Nephron (organoid): ENCODE results near the gene CITED4.

ENCODE experiments used
- H3K27ac Mint-ChIP-seq, 3 experiments: 2 replicates each; pipeline ENCODE4 v1.8.0; 2020; ENCODE audit warnings: mixed read lengths in 3 of 3, mild to moderate bottlenecking in 2 of 3, moderate library complexity in 1 of 3
- H3K27me3 Mint-ChIP-seq: 2 replicates; pipeline ENCODE4 v1.8.0; 2021; ENCODE audit warnings: low read depth, mild to moderate bottlenecking, moderate library complexity, mixed read lengths
- H3K36me3 Mint-ChIP-seq: 2 replicates; pipeline ENCODE4 v1.8.0; 2020; ENCODE audit warnings: low read depth, mixed read lengths
- H3K4me1 Mint-ChIP-seq: 2 replicates; pipeline ENCODE4 v1.8.0; 2020; ENCODE audit warnings: mixed read lengths
- H3K4me3 Mint-ChIP-seq, 3 experiments: 2 replicates each; pipeline ENCODE4 v1.8.0; 2020; ENCODE audit warnings: mild to moderate bottlenecking in 3 of 3, mixed read lengths in 3 of 3, moderate library complexity in 2 of 3
- H3K9me3 Mint-ChIP-seq: 2 replicates; pipeline ENCODE4 v1.8.0; 2020; ENCODE audit warnings: mixed read lengths
- TF ChIP-seq, protein P1 (sequence below), 3 experiments: fragments of 200-600 bp; sonication (generic); IDR thresholded peaks; one replicate each; pipeline ENCODE4 v1.5.0; 2021; ENCODE audit warnings: antibody characterized with exemption in 3 of 3; ENCODE audit not compliant: unreplicated experiment in 3 of 3

The CITED4 gene

DNA sequence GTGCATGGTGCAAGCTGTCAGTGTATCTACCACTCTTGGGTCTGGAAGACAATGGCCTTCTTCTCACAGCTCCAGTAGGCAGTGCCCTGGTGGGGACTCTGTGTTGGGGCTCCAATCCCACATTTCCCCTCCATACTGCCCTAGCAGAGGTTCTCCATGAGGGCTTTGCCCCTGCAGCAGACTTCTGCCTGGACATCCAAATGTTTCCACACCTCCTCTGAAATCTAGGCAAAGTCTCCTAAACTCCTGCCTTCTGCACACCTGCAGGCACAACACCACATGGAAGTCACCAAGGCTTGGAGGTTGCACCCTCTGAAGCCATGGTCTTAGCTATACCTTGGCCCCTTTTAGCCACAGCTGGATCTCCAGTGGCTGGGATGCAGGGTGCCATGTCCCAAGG is 31.8 kb upstream of the CITED4 start:
- Mint-ChIP-seq H3K4me3 (no peak overlapping the region), H3K36me3 (no peaks in the 10 kb centered on the region), H3K9me3 (peaks cover 23% of the 10 kb centered on the region), H3K4me1 (no peaks in the 10 kb centered on the region), H3K27me3 (peaks cover 15% of the 10 kb centered on the region), H3K27ac (no peak overlapping the region)
- TF ChIP-seq, protein P1, sequence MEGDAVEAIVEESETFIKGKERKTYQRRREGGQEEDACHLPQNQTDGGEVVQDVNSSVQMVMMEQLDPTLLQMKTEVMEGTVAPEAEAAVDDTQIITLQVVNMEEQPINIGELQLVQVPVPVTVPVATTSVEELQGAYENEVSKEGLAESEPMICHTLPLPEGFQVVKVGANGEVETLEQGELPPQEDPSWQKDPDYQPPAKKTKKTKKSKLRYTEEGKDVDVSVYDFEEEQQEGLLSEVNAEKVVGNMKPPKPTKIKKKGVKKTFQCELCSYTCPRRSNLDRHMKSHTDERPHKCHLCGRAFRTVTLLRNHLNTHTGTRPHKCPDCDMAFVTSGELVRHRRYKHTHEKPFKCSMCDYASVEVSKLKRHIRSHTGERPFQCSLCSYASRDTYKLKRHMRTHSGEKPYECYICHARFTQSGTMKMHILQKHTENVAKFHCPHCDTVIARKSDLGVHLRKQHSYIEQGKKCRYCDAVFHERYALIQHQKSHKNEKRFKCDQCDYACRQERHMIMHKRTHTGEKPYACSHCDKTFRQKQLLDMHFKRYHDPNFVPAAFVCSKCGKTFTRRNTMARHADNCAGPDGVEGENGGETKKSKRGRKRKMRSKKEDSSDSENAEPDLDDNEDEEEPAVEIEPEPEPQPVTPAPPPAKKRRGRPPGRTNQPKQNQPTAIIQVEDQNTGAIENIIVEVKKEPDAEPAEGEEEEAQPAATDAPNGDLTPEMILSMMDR (IDR thresholded peaks at IDR 0.05; ENCODE audit: unreplicated experiment in 3 of 3), result no peak

DNA sequence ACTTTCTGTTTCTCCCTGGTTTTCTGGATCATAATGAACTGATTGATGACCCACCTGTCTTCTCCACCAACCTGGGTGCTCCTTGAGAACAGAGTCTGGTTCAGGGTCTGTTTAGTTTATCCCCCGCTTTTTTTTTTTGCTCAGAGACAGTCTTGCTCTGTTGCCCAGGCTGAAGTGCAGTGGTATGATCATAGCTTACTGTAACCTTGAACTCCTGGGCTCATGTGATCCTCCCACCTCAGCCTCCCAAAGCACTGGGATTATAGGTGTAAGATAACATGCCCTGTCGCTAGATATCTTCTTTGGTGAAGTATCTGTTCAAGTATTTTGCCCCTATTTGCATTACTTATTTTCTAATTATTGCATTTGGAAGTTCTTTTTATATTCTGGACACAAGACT is 30.2 kb upstream of the CITED4 start:
- Mint-ChIP-seq H3K4me3 (no peak overlapping the region), H3K36me3 (no peaks in the 10 kb centered on the region), H3K27me3 (peaks cover 23% of the 10 kb centered on the region), H3K4me1 (no peaks in the 10 kb centered on the region), H3K9me3 (peaks cover 23% of the 10 kb centered on the region), H3K27ac (no peak overlapping the region)
- TF ChIP-seq, protein P1 (IDR thresholded peaks at IDR 0.05; ENCODE audit: unreplicated experiment in 3 of 3), result no peak

DNA sequence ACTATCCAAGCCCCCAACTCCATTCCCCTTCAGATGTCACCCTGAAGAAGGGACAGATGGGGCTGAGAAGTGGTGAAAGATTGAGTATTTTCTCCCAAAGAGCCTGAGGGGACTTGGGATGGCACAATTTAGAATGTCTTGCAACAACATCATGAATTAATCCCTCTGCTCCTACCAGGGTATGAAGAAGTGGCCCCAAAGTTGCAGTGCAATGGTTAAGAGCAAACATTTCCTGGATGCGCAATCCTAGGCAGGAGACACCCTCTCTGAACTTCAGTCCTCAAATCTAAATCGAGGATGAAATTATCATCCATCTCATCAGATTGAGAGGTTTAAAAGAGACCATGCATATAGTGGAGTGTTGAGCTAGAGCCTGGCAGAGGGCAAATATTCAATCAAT is 28.6 kb upstream of the CITED4 start:
- Mint-ChIP-seq H3K36me3 (no peaks in the 10 kb centered on the region), H3K27me3 (peaks cover 39% of the 10 kb centered on the region), H3K9me3 (peaks cover 23% of the 10 kb centered on the region), H3K4me3 (no peak overlapping the region), H3K4me1 (no peaks in the 10 kb centered on the region), H3K27ac (no peak overlapping the region)
- TF ChIP-seq, protein P1 (IDR thresholded peaks at IDR 0.05; ENCODE audit: unreplicated experiment in 3 of 3), result no peak

DNA sequence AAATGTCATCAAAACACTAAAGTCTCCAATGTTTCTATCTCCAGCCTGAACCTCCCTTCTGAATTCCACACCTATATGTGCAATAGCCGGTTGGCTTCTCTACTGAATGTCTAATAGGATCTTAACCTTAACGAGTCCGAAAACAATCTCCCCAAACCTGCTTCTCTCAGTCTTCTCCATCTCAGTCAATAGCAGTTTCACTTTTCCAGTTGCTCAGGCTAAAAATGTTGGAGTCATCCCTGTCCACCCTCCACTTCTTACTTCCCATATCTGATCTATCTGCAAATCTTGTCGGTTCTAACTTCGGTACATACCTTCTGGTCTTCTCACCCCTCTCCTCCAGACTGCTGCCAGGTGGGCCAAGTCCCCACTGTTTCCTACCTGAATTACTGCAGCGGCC is 25.5 kb upstream of the CITED4 start:
- H3K4me1 Mint-ChIP-seq, result no peaks in the 10 kb centered on the region

DNA sequence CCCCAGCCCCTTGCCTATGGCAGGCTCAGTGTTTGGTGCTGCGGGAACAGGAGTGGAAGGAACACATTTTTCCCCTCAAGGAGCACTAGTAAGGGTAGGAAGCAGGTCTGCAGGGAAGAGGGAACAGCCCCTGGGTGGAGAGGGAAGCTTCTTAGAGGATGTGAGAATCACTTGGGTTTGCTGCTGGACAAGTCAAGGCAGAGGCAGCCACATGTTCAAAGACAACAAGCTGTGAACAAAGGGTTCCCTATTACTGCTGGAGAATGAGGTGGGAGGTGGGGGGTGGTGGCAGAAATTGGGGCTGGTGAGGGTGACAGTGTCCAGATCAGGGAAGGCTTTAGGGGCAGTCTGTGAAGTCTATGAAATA is 24.8 kb upstream of the CITED4 start:
- H3K36me3 Mint-ChIP-seq, result no peaks in the 10 kb centered on the region
- TF ChIP-seq, protein P1 (IDR thresholded peaks at IDR 0.05; ENCODE audit: unreplicated experiment in 3 of 3), result no peak
- H3K9me3 Mint-ChIP-seq, result no peaks in the 10 kb centered on the region
- no peak overlapping the region for H3K4me3 Mint-ChIP-seq
- H3K27ac Mint-ChIP-seq, result no peak overlapping the region
- H3K27me3 Mint-ChIP-seq, result peaks cover 54% of the 10 kb centered on the region
- H3K4me1 Mint-ChIP-seq, result no peaks in the 10 kb centered on the region

More for the DNA sequence above, 25.5 kb upstream of the CITED4 start:
- Mint-ChIP-seq H3K9me3 (no peaks in the 10 kb centered on the region), H3K36me3 (no peaks in the 10 kb centered on the region), H3K27me3 (peaks cover 47% of the 10 kb centered on the region), H3K4me3 (no peak overlapping the region), H3K27ac (no peak overlapping the region)
- TF ChIP-seq, protein P1 (IDR thresholded peaks at IDR 0.05; ENCODE audit: unreplicated experiment in 3 of 3), result no peak

DNA sequence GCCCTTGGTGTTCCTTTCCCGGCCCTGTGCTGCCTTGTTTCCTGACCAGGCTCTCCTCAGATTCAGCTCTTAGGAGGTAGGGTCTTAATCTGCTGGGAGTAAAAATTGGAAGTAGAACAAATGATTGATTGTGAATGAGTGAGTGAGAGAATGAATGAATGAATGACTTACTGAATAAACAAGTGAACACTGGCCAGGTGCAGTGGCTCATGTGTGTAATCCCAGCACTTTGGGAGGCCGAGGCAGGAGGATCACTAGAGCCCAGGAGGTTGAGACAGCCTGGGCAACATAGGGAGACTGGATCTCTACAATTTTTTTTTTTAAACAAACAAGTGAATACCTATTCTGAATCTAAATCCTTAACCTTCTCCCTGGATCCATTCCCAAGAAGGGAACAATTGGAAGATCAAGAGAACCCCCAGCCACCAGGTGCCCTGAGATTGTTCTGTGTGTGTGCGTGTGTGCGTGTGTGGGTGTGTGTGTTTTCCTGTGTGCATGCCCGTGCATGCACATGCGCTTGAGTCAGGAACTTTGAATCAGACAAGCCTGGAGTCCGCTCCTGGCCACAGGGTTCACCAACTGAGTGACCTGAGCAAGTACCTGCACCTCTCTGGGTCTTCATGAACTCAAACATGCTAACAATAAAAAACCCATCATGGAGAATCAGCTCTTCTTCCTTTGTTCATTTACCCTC is 24.3 kb upstream of the CITED4 start:
- no peaks in the 10 kb centered on the region for H3K36me3 Mint-ChIP-seq
- H3K9me3 Mint-ChIP-seq, result no peaks in the 10 kb centered on the region
- H3K4me3 Mint-ChIP-seq, result no peak overlapping the region
- TF ChIP-seq, protein P1 (IDR thresholded peaks at IDR 0.05; ENCODE audit: unreplicated experiment in 3 of 3), result no peak
- peaks cover 53% of the 10 kb centered on the region for H3K27me3 Mint-ChIP-seq
- H3K27ac Mint-ChIP-seq, result no peak overlapping the region
- H3K4me1 Mint-ChIP-seq, result no peaks in the 10 kb centered on the region
